Endothelial cell of umbilical vein (primary cell): ENCODE measurements around the gene MC3R.

Experiments used
- EZH2 ChIP-seq: IDR thresholded peaks from 2 replicates; pipeline ENCODE4 v1.6.1; 2012; ENCODE audit warnings: borderline replicate concordance, low read depth, mild to moderate bottlenecking, moderate library complexity, low read length, inconsistent platforms; ENCODE audit not compliant: severe bottlenecking
- GATA2 ChIP-seq: IDR thresholded peaks from 2 replicates; pipeline ENCODE4 v1.7.0; 2011; ENCODE audit warnings: low read depth, mild to moderate bottlenecking, moderate library complexity, mixed read lengths, low read length; ENCODE audit not compliant: insufficient read length, insufficient read depth
- JUN ChIP-seq: IDR thresholded peaks from 2 replicates; pipeline ENCODE4 v1.6.1; 2011; ENCODE audit warnings: borderline replicate concordance, low read depth; ENCODE audit not compliant: insufficient read length, insufficient read depth
- POLR2A ChIP-seq: IDR thresholded peaks from 2 replicates; pipeline ENCODE4 v1.6.1; 2012; ENCODE audit warnings: low read depth, mild to moderate bottlenecking, control low read depth, low read length
- POLR2AphosphoS5 ChIP-seq: IDR thresholded peaks from 2 replicates; pipeline ENCODE4 v1.6.1; 2012; ENCODE audit warnings: low read depth, mild to moderate bottlenecking, control low read depth, low read length, moderate library complexity; ENCODE audit not compliant: insufficient read depth
- TF ChIP-seq, protein P1 (sequence below), 2 donors: IDR thresholded peaks; 1 replicate in 1 of 2; 2 replicates in 1 of 2; pipeline ENCODE4 v1.5.1; 2011; ENCODE audit warnings: low read length in 2 of 2, mild to moderate bottlenecking in 2 of 2, moderate library complexity in 2 of 2, control low read depth in 1 of 2, inconsistent platforms in 1 of 2, low read depth in 1 of 2; ENCODE audit not compliant: insufficient read depth in 1 of 2; ENCODE audit errors: extremely low read depth in 1 of 2
- TF ChIP-seq, protein P2 (sequence below): IDR thresholded peaks from 2 replicates; pipeline ENCODE4 v1.6.1; 2011; ENCODE audit not compliant: insufficient read depth, insufficient read length

DNA sequence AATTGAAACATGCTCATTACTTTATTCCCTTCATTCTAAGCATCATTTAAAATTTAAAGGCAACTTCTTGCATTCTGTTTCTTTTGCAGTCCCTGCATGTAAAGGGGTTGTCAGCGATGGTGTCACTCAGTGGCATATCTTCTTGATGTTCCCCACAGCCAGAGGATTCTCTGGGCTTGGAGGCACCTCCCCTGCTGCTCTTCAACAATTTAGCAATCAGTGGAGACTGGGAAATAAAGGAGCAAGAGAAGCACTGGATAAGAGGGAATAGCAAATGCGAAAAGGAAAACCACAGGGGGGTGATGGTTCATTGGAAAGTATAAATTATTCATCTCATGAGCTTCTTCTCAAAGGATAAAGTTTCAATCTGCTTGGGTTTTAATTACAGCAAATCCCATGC, 30.7 kb upstream of the MC3R start:
- TF ChIP-seq, protein P1, sequence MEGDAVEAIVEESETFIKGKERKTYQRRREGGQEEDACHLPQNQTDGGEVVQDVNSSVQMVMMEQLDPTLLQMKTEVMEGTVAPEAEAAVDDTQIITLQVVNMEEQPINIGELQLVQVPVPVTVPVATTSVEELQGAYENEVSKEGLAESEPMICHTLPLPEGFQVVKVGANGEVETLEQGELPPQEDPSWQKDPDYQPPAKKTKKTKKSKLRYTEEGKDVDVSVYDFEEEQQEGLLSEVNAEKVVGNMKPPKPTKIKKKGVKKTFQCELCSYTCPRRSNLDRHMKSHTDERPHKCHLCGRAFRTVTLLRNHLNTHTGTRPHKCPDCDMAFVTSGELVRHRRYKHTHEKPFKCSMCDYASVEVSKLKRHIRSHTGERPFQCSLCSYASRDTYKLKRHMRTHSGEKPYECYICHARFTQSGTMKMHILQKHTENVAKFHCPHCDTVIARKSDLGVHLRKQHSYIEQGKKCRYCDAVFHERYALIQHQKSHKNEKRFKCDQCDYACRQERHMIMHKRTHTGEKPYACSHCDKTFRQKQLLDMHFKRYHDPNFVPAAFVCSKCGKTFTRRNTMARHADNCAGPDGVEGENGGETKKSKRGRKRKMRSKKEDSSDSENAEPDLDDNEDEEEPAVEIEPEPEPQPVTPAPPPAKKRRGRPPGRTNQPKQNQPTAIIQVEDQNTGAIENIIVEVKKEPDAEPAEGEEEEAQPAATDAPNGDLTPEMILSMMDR (IDR thresholded peaks at IDR 0.05; ENCODE audit: extremely low read depth in 1 of 2, insufficient read depth in 1 of 2, low read depth in 1 of 2, low read length in 2 of 2), result no peak
- TF ChIP-seq POLR2A (no peak), POLR2AphosphoS5 (no peak), EZH2 (no peak), JUN (no peak), GATA2 (no peak)
- TF ChIP-seq, protein P2, sequence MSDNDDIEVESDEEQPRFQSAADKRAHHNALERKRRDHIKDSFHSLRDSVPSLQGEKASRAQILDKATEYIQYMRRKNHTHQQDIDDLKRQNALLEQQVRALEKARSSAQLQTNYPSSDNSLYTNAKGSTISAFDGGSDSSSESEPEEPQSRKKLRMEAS, result no peak
